A549 (cell line): ENCODE results near the gene ASMTL.

Experiments used
- CEBPB ChIP-seq, 2 experiments: fragments of >200 bp in 1 of 2; sonication (Bioruptor Twin) in 1 of 2; formaldehyde crosslinking in 1 of 2; IDR thresholded peaks; 2 replicates each; pipeline ENCODE4 v1.6.1; 2012 to 2016
- CHD4 ChIP-seq: fragments of 200-600 bp; sonication (generic); IDR thresholded peaks from 2 replicates; pipeline ENCODE4 v1.6.1; 2016; ENCODE audit warnings: antibody characterized with exemption, mild to moderate bottlenecking, borderline replicate concordance
- MAFK ChIP-seq: fragments of 450-650 bp; IDR thresholded peaks from 2 replicates; pipeline ENCODE4 v1.6.1; 2014; ENCODE audit not compliant: partially characterized antibody
- MAZ ChIP-seq: fragments of 150-350 bp; IDR thresholded peaks from 2 replicates; pipeline ENCODE4 v1.6.1; 2014; ENCODE audit warnings: antibody characterized with exemption, low read depth, low read length, borderline replicate concordance
- PHF8 ChIP-seq: fragments of 200-600 bp; sonication (generic); IDR thresholded peaks from 2 replicates; pipeline ENCODE4 v1.6.1; 2016; ENCODE audit warnings: low read depth, mild to moderate bottlenecking, antibody characterized with exemption, moderate library complexity, borderline replicate concordance
- POLR2A ChIP-seq: IDR thresholded peaks from 2 replicates; pipeline ENCODE4 v1.6.1; 2012; ENCODE audit warnings: mild to moderate bottlenecking, low read length
- TF ChIP-seq, protein P1 (sequence below): fragments of >200 bp; sonication (Bioruptor Twin); formaldehyde crosslinking; IDR thresholded peaks from 3 replicates; pipeline ENCODE4 v1.5.1; 2016

DNA sequence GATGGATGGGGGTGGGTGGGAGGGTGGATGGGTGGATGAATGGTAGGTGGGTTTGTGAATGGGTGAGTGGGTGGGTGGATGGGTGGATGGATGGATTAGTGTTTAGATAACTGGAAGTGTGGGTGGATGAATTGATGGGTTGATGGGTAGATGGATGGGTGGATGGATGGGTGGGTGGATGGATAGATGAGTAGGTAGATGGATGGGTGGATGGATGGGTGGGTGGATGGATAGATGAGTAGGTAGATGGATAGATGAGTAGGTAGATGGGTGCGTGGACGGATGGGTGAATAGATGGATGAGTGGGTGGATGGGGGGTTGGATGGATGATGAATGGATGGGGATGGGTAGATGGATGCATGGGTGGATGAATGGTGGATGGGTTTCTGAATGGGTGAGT, 20.3 kb upstream of the ASMTL start:
- TF ChIP-seq, protein P1, sequence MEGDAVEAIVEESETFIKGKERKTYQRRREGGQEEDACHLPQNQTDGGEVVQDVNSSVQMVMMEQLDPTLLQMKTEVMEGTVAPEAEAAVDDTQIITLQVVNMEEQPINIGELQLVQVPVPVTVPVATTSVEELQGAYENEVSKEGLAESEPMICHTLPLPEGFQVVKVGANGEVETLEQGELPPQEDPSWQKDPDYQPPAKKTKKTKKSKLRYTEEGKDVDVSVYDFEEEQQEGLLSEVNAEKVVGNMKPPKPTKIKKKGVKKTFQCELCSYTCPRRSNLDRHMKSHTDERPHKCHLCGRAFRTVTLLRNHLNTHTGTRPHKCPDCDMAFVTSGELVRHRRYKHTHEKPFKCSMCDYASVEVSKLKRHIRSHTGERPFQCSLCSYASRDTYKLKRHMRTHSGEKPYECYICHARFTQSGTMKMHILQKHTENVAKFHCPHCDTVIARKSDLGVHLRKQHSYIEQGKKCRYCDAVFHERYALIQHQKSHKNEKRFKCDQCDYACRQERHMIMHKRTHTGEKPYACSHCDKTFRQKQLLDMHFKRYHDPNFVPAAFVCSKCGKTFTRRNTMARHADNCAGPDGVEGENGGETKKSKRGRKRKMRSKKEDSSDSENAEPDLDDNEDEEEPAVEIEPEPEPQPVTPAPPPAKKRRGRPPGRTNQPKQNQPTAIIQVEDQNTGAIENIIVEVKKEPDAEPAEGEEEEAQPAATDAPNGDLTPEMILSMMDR, result no peak
- TF ChIP-seq POLR2A (no peak), PHF8 (no peak), MAFK (no peak), CHD4 (no peak), MAZ (no peak), CEBPB (IDR thresholded peaks at IDR 0.05) (no peak)
